ENCODE measurements around the gene RIN3.

GRCh38 chr14:92635031-92635430 lies 121.5 kb downstream of the RIN3 start:
- TF ChIP-seq CTCF (IDR thresholded peaks at IDR 0.05) (no peak), POLR2AphosphoS5 (IDR thresholded peaks at IDR 0.05) (no peak)
